ENCODE results near the gene CHTOP.

CHTOP gene

DNA sequence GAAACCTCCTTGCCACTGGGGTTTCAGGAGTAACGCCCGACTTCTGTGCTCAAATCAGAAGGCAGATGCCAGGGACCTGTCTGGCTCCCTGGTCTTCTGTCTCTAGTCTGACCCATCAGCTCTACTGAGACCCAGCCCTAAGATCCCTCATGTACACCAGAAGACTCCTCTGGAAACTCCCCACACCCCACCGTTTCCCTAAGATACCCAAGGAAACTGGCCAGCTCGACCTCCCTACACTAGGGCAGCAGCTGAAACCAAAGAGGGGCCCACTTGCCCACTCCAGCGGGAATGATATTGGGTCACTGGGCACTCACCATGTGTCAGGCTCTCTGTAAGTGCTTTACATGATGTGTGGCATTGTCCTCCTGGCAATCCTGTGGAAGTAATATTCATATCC, 20.5 kb upstream of the CHTOP start:
- DNase-seq (ENCODE audit: low read depth), result no peak

DNA sequence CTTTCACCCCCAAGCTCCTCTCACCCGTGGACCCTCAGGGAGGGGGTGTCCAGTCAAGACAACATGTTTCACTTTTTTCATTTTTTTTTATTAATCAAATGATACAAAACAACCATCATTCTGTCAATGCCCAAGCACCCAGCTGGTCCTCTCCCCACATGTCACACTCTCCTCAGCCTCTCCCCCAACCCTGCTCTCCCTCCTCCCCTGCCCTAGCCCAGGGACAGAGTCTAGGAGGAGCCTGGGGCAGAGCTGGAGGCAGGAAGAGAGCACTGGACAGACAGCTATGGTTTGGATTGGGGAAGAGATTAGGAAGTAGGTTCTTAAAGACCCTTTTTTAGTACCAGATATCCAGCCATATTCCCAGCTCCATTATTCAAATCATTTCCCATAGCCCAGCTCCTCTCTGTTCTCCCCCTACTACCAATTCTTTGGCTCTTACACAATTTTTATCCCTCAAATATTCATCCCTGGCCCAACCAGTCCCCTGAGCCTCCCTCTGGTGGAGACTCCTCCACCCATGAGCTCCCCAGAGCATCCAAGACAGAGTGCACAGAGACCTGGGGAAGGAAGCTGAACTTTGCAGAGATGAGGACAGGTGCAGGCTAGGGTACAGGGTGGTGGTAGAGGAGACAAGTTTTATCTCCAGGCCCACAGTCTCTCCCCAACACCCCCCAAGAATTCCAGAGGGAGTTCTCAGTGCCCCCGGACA, 19.5 kb upstream of the CHTOP start:
- no peak for DNase-seq (ENCODE audit: low read depth)

DNA sequence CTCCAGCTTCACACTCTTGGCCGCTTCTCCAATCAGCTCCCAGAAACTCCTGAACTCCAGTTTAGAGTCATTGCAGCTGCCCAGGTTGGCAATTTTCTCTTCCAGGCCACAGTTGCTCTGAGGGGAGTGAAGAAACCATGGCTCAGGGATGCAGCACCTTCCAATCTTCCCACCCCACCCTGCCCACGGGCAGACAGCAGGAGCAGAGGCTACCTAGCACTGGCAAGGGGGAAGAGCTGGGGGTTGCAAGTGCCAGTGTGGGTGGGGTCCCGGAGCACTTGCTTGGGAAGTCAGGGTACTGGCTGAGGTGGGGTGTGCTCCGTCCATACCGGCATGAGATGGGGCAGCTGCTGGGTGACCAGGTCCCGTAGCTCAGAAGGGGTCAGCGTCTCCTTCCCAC, 19.0 kb upstream of the CHTOP start:
- no peak for DNase-seq (ENCODE audit: low read depth)

DNA sequence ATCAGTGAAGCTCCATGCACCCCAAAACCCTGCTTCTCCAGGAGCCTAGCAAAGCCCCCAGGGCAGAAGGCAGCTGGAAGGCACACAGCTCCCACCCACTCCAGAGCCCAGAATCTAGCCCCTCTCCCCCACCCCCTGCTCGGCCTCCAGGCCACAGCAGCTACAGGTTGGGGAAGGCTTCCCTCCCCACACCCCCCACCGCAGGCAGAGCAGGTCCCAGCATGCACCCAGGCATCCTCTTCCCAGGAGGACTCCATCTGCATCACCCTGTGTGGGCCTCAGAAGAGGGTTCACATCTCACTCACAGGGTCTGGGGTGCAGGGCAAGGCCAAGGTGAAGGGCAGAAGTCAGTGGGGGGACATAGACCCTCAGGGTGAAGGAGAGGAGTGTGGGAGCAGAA, 18.5 kb upstream of the CHTOP start:
- no peak for DNase-seq (ENCODE audit: low read depth)

DNA sequence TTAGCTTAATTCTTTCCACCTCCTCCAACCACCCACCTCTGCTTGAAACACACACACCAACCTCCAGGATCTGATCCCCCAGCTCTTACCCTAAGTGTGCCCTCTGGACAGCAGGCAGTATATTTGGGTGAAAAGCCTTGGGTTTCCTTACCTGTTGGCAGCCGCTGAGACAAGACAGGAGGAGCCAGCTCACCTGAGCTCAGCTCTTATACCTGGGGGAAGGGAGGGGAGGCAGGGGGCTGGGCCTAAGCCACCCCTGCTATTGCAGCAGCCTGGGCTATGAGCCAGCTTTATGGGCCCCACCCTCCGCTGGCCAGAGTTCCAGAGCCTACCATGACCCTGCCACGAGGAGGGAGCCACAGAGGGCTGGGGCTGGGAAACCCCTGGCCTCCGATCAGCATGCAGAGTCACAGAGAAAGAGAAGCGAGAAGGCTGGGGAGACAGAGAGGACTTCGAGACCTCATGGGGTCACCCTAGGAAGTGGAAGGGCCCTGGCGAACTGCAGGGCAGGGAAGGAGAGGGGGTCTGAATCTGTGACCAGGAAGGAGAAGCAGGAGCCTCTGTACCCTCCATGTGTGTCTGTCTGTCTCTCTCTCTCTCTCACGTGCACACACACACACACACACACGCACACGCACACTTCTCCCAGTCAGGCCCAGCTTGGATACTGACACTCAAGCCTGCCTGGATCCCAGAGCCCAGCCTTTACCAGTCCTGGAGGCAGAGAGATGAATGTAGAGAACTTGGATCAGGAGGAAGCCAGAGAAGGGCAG, 17.5 kb upstream of the CHTOP start, which contains the start of gene S100A14:
TSS of gene S100A14 (minus strand) at position 182 of the 773 bp plus-strand sequence. CDS start 467 bp downstream, outside the sequence.
- no peak for DNase-seq (ENCODE audit: low read depth)

DNA sequence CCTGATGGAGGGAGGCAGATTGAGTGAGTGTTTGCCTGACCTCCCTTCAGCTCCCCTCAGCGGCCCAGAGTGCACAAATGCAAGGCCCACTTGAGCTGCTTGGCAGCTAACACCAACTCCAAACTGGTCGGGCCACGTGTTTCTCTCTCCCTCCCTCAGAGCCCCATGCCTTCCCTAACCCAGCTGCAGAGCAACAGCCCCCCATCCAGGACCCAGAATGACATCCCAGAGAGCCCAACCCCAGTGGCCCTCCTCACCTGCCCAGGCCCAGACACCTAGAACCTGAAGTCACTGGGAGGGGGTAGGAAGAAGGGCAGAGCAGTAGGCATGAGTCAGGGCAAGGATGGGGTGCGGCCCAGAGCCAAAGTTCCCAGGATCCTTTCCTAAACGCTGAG, 17.0 kb upstream of the CHTOP start:
- no peak for DNase-seq (ENCODE audit: low read depth)

DNA sequence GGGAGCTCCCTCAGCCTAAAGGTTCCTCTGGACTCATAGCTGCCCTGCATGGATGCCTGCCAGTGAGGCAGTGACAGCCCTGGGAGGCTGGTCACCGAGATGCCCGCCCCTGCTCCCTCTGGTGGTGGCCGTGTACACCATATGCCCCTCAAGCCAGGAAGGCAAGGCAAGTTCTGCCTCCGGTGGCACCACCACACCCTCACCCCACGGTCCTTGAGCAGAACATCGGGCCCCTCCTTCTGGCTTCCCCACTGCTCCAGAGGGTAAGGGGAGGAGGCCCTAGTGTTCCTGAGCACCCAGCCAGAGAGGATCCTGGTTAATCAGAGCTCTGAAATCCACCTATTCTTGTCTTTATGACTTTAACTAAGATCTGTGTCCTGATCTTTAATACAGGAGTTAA, 16.2 kb upstream of the CHTOP start:
- DNase-seq (ENCODE audit: low read depth), result no peak

DNA sequence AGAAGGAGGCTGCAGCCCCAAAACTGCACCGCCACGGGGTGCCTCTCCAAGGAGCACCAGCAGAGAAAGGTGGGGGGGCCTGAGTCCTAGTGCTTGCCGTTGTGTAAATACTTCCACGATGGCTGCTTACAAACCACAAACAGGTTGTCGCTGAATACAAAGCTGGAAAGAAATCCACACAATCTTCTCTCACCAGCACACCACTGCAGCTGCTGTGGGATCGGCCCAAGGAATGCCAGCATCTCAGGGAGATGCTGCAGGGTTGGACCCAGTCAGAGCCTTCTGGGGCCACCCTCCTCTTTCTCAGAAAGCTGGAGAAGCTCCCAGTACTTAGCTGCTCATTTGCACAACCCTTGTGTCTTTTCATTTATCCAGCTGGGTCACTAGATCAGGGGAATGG, 14.7 kb upstream of the CHTOP start:
- DNase-seq (ENCODE audit: low read depth), result no peak

DNA sequence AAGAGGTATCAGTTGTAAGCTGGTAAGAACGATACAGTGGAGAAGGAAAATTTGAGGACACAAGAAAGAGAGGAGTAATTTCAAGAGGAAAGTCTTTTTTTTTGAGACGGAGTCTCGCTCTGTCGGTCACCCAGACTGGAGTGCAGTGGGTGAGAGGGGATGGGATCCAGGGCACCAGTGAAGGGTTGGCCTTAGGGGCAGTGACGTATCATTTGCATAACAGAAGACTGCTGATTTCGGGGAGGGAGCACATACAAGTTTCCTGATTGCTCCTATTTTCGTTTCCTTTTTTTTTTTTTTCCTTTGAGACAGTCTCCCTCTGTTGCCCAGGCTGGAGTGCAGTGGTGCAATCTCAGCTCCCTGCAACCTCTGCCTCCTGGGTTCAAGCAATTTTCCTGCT, 10.8 kb upstream of the CHTOP start:
- DNase-seq (ENCODE audit: low read depth), result no peak

DNA sequence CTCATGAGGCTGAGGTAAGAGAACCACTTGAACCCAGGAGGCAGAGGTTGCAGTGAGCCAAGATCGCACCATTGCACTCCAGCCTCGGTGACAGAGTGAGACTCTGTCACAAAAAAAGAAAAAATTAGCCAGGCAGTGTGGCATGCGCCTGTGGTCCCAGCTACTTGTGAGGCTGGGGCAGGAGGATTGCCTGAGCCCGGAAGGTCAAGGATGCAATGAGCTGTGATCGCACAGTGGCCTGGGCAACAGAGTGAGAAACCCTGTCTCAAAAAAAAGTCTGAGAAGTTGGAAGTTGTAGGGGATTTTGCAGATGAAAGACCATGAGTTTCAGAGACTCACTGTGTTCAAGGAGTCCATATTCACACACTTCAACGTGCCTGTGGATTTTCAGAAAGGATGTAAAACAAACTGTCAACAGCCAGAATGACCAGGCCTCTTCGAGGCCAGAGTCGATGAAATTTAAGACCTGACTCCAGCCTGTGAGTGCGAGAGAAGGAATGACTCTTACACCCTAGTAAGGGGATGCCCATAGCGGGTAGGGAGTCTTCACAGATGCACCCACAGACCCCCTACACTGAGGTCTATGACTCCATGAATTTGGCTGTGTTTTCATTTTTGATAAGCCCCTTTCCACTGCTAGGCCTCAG, 8.8 kb upstream of the CHTOP start:
- DNase-seq (ENCODE audit: low read depth), result no peak

DNA sequence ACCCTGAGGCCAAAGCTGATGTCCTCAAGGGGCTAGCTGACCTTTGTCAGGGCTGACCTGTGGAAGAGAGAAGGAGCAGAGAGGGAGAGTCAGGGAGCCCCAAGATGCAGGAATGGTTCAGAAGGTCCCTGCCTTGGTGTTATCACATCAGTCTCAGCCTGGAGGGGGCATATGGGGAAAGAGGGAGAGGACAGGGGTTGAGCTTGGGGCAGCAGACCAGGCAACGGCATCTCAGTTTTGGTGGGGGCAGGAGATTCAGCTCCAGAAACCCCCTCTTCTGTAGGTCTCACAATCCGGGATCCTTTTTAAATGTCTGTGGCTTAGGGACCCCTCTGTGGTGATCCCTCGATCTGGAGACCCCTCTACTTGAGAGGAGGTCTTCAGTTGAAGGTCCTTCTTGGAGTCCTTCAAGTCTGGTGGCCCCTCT, 7.4 kb upstream of the CHTOP start:
- DNase-seq (ENCODE audit: low read depth), result no peak

DNA sequence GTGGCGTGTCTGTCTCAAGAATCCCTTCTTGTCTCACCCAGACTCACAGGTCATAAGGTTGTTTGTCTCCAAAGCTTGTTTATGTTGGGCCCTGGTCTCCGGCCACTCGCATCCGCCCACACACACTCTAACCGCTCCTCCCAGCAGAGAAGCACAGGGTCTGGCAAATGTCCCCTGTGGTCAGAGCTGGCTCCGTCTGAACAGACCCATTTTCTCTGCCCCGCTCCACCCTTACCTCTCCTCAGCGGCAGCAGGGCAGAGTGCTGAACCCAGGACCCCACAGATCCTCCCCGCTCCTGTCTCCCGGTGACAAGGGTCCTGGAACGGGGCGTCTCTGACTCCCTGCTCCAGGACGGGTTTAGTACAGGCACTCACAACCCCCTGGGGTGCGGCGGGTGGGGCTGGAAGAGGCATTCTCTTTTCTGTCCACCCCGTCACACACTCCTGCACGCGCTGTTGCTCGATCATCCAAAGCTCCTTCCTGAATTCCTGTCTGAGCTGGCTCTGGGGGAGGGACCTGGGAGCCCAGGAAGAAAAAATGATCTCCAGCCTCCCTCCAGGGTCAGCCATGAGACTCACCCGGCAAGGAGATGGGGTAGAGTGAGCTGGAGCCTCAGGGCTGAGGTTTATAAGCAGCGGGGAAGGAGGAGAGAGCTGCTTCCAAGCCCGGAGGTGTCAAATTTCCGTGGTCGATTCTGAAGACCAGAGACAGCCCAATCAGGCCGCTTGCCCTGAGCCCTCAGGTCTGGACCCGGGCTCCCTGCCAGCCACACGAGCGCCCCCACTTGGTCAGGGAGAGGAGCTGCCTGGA, 6.8 kb upstream of the CHTOP start, which contains the start of gene S100A13:
TSS of gene S100A13 (minus strand) at position 602 of the 811 bp plus-strand sequence. CDS start 1,033 bp downstream, outside the sequence.
- DNase-seq (ENCODE audit: low read depth), result no peak

DNA sequence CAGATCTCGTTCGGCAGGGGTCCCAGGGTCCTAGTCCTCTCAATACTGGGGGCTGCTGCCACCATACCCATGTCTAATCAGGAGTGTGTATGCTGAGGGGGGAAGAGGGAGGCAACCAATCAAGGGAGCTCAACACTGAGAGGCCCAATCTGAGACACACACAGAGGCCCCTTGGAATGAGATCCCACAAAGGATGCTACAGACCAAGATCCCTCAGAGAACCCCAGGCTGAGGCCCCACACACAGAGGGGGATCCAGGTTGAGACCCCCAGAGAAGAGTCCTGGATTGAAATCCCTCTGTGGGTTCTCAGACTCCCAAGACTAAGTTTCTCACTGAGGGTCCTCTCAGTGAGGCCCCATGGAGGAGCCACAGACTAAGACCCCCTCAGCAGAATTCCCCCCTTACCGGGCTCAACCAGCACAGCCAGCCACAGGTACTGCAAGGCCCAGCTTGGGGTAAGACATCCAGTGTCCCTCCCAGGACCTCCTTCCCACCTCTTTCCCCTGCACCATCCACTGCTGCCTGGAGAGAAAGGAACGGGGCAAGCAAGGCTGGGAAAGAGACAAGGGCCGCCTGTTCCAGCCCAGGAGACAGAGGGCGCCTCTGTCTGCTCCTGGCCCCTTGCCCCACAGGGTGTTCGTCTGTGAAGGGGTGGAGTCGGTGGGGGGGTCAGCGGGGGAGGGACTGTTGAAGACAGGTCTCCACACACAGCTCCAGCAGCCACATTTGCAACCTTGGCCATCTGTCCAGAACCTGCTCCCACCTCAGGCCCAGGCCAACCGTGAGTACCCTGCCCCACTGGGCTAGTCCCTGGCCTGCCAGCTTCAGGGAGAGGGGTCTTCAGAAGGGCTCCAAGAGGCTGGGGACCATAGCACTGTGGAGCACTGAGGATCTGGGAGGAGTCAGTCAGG, 5.9 kb upstream of the CHTOP start, which contains the start of gene S100A1:
TSS of gene S100A1 (plus strand) at position 720 of the 912 bp plus-strand sequence. CDS start 2,088 bp downstream, outside the sequence.
- DNase-seq (ENCODE audit: low read depth), result no peak

DNA sequence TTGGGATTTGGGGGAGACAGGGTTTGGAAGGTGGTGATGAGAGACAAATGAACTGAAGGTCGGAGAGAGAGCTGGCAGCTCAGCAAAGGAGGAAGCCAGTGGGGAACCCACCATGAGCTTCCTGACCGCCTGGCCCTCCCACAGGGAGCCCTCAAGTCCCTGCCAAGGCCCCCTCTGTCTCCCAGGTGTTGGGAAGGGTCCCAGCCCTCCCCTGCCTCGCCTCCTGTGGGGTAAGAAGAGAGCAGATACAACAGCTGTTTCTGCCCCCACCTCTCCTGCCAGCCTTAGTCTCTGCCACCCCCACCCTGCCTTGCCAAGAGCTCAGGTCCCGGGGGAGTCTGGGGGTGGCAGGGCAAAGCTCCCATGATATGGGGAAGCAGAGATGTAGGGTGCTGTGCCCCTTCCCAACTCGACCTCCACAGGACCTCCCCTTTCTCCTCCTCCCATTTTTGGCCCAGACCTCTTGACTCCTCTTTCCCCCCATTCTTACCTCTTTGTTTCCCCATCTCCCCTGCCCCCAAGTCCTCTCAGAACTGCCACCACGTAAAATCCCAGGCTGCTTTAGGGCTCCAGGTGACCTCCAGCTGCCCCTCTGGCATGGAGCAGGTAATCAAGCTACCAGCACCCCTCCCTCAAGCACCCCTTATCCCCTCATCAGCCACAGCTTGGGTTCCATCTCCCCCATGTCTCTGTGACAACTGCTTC, 5.1 kb upstream of the CHTOP start:
- no peak for DNase-seq (ENCODE audit: low read depth)

DNA sequence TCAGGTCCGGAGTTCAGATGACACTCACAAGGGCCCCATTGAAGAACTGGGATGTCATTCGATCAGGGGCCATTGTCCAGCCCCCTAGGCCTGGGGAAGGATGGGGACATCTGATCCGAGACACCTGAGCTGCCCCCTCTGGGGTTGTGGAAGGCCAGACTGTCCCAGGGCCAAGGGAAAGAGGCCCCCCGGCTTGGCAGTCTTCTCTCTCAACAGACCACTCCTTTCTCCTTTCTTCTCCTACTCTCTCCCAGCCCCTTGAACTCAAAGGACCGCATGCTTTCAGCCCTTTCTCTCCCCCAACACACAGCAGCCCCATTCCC, 4.6 kb upstream of the CHTOP start:
- no peak for DNase-seq (ENCODE audit: low read depth)

DNA sequence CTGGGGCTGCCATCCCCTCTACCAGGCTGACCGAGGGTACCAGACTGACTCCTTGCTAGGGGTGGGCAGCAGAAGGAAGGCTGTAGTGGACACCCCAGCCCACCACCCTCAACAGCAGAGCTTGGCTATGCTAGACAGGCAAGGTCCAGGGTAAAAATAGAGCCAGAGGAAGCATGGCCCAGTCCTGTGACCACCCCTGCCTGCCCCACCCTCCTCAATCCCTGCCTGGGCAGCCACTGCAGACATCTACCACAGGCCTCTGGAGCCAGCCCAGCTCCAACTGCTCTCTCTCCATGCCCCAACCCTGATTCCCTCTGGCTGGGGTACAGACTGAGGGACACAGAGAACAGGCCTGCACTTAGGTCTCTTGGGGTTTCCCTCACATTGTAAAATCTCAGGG, 3.9 kb upstream of the CHTOP start:
- DNase-seq (ENCODE audit: low read depth), result no peak

DNA sequence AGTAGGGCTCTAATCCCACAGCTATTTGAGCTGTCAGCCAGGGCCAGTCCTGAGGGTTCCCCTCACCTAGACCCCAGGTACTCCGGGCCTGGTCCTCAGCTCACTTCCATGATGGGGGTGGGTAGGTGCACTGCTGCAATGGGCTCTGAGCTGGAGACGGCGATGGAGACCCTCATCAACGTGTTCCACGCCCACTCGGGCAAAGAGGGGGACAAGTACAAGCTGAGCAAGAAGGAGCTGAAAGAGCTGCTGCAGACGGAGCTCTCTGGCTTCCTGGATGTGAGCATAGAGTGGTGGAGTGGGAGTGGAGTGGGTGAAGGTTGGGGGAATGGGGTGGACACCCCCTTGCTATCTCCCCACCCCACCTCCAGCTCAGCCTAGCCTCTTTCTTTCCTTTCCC, 3.5 kb upstream of the CHTOP start:
- no peak for DNase-seq (ENCODE audit: low read depth)

DNA sequence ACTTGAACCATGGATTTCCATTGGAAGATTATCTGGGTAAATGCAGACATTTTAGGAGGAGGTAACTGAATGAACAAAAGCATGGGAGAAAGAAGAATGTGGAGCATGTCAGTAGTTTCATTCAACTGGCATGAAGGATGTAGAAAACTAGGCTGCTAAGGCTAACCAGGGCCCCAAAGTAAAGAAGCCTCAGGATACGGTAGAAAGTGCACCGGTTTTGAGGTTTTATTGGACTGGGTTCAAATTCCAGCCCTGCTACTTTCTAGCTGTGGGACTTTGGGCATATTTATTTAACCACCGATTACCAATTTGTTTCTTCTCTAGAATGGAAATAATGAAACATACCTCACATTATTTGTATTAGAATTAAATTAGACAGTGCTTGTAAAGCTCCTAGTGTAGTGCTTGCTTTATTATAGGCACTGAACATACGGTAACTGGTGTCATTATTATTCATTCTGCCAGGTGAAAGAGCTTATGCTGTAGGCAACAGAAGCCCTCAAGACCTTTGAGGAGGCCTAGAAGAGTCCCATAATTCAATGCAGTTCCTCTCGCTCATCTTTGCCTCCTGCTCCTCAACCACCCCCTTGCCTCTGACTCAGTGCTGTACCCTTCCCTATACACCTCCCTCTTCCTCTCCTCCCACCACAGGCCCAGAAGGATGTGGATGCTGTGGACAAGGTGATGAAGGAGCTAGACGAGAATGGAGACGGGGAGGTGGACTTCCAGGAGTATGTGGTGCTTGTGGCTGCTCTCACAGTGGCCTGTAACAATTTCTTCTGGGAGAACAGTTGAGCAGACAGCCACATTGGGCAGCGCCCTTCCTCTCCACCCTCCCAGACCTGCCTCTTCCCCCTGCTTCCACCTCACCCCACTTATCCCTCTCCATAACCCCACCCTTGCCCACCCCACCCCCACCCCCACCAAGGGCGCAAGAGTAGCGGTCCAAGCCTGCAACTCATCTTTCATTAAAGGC, 2.5 kb upstream of the CHTOP start:
- no peak for DNase-seq (ENCODE audit: low read depth)

DNA sequence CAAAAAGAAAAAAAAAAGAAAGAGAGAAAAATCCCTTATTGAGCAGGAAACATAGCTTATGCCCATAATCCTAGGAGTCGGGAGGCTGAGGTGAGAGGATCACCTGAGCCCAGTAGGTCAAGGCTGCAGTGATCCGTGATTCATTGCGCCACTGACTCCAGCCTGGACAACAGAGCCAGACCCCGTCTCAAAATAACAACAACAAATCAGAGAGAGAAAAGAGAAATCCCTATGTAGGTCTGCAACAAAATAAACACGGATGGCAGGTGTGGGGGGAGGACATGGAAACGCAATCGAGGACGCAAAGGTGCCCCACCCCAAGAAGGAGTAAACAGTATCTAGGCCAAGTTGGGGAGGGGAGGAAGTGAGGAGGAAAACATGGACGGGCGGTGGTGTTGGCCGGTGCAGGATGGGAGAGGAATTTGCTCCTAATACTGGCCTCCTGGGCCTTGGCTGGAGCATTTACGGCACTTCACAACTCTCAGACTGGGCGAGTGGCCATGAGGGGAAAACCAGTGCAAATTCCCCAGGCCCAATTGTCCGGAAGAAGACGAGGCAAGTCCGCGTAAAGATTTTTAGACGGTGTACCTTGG, 609 bp upstream of the CHTOP start:
- DNase-seq (ENCODE audit: low read depth), result no peak
